IMR-90 (cell line): Measurements from ENCODE around the gene MSH2. TPM values are rescaled to one million over a fixed set of nuclear protein-coding genes. Genes with fewer than 3 reads are reported as not detected.

Source experiments
- ATAC-seq: fragments of 200-7000 bp; cut with Tn5 transposase; 2 replicates; pipeline ENCODE4 v1.9.1; 2020; ENCODE audit warnings: low read depth, mild to moderate bottlenecking, moderate library complexity
- BruUV-seq: library from RNA; stranded (reverse); fragments of 400-500 nt; replicated peaks from 2 replicates; lab custom pipeline; 2021; lab: Mats Ljungman, UMichigan
- CTCF ChIA-PET: fragments of 300-600 bp; formaldehyde crosslinking; extraction: SDS; loops from one replicate; lab custom pipeline; 2021; ENCODE audit warnings: antibody characterized with exemption; lab: Yijun Ruan, JAX
- POLR2A ChIA-PET: fragments of 300-600 bp; sonication (Branson Sonifier 250); formaldehyde crosslinking; loops from one replicate; lab custom pipeline; 2022; ENCODE audit warnings: antibody characterized with exemption; ENCODE audit not compliant: unreplicated experiment; lab: Charles Lee
- DNase-seq: peaks from one replicate; pipeline ENCODE4 v3.0.0; 2013
- H2AFZ ChIP-seq: replicated peaks from 2 replicates; pipeline ENCODE3; 2013; ENCODE audit warnings: low read length, mild to moderate bottlenecking; ENCODE audit not compliant: poor library complexity
- H2AK5ac ChIP-seq: 2 replicates; pipeline ENCODE4 v1.6.1; 2013; ENCODE audit warnings: low read depth, low read length, inconsistent platforms
- H2AK9ac ChIP-seq: replicated peaks from 2 replicates; pipeline ENCODE3; 2013; ENCODE audit warnings: mild to moderate bottlenecking, low read depth, low read length, moderate library complexity; ENCODE audit not compliant: poor library complexity
- H2BK120ac ChIP-seq: 2 replicates; pipeline ENCODE4 v1.6.1; 2013; ENCODE audit warnings: low read depth, low read length, inconsistent platforms
- H2BK15ac ChIP-seq: 3 replicates; pipeline ENCODE4 v1.6.1; 2013; ENCODE audit warnings: low read depth, low read length, inconsistent platforms
- H2BK20ac ChIP-seq: 2 replicates; pipeline ENCODE4 v1.6.1; 2013; ENCODE audit warnings: low read depth, mild to moderate bottlenecking, inconsistent platforms, low read length, moderate library complexity
- H2BK5ac ChIP-seq: 2 replicates; pipeline ENCODE4 v1.6.1; 2013; ENCODE audit warnings: mild to moderate bottlenecking, low read depth, low read length, inconsistent platforms; ENCODE audit not compliant: poor library complexity, severe bottlenecking
- H3K14ac ChIP-seq: replicated peaks from 2 replicates; pipeline ENCODE4 v1.6.1; 2013; ENCODE audit warnings: low read depth, low read length, inconsistent platforms
- H3K18ac ChIP-seq: 2 replicates; pipeline ENCODE4 v1.6.1; 2013; ENCODE audit warnings: low read depth, low read length, control low read depth
- H3K23ac ChIP-seq: 2 replicates; pipeline ENCODE4 v1.6.1; 2013; ENCODE audit warnings: low read depth, low read length, inconsistent platforms
- H3K27ac ChIP-seq: 2 replicates; pipeline ENCODE4 v1.5.1; 2013; ENCODE audit warnings: mild to moderate bottlenecking, control low read depth, low read length; ENCODE audit not compliant: insufficient read depth
- H3K27me3 ChIP-seq: 2 replicates; pipeline ENCODE4 v1.6.1; 2013; ENCODE audit warnings: low read length; ENCODE audit not compliant: control insufficient read depth, insufficient read depth
- H3K36me3 ChIP-seq: 2 replicates; pipeline ENCODE4 v1.6.1; 2013; ENCODE audit warnings: low read length, mixed read lengths; ENCODE audit not compliant: control insufficient read depth, insufficient read depth
- H3K4ac ChIP-seq: 2 replicates; pipeline ENCODE4 v1.6.1; 2013; ENCODE audit warnings: low read depth, low read length, inconsistent platforms
- H3K4me1 ChIP-seq: 2 replicates; pipeline ENCODE4 v1.6.1; 2013; ENCODE audit warnings: low read length, mixed read lengths; ENCODE audit not compliant: control insufficient read depth, insufficient read depth
- H3K4me2 ChIP-seq: 2 replicates; pipeline ENCODE4 v1.6.1; 2013; ENCODE audit warnings: low read depth, mild to moderate bottlenecking, control low read depth, low read length, moderate library complexity
- H3K4me3 ChIP-seq: 2 replicates; pipeline ENCODE4 v1.5.1; 2013; ENCODE audit warnings: low read depth, mild to moderate bottlenecking, control low read depth, low read length, moderate library complexity; ENCODE audit not compliant: insufficient read depth
- H3K56ac ChIP-seq: 2 replicates; pipeline ENCODE4 v1.6.1; 2013; ENCODE audit warnings: low read length, inconsistent platforms; ENCODE audit not compliant: insufficient read depth; ENCODE audit errors: extremely low read depth
- H3K79me1 ChIP-seq, 2 experiments: 2 replicates each; pipeline ENCODE4 v1.6.1; 2013; ENCODE audit warnings: low read length in 2 of 2, inconsistent platforms in 1 of 2, low read depth in 1 of 2
- H3K9ac ChIP-seq: 2 replicates; pipeline ENCODE4 v1.6.1; 2013; ENCODE audit warnings: low read depth, low read length, control low read depth
- H3K9me1 ChIP-seq: 2 replicates; pipeline ENCODE4 v1.6.1; 2013; ENCODE audit warnings: low read length, inconsistent platforms; ENCODE audit not compliant: insufficient read depth
- H3K9me3 ChIP-seq: 2 replicates; pipeline ENCODE4 v1.6.1; 2013; ENCODE audit warnings: low read length; ENCODE audit not compliant: control insufficient read depth, insufficient read depth
- H4K20me1 ChIP-seq: 2 replicates; pipeline ENCODE4 v1.6.1; 2013; ENCODE audit warnings: low read length, inconsistent platforms; ENCODE audit not compliant: insufficient read depth
- H4K5ac ChIP-seq: 2 replicates; pipeline ENCODE4 v1.6.1; 2013; ENCODE audit warnings: mild to moderate bottlenecking, low read depth, low read length, control low read depth
- H4K8ac ChIP-seq, 2 experiments: 2 replicates each; pipeline ENCODE4 v1.6.1; 2013; ENCODE audit warnings: low read depth in 2 of 2, low read length in 2 of 2, control low read depth in 1 of 2, inconsistent platforms in 1 of 2
- H4K91ac ChIP-seq: 2 replicates; pipeline ENCODE4 v1.6.1; 2013; ENCODE audit warnings: low read depth, low read length, inconsistent platforms; ENCODE audit not compliant: insufficient read depth
- BHLHE40 ChIP-seq: fragments of 150-350 bp; IDR thresholded peaks from 2 replicates; pipeline ENCODE4 v1.6.1; 2016; ENCODE audit warnings: mild to moderate bottlenecking, low read depth, low read length
- MXI1 ChIP-seq: IDR thresholded peaks from 2 replicates; pipeline ENCODE4 v1.6.1; 2012; ENCODE audit warnings: low read depth, mild to moderate bottlenecking, low read length, moderate library complexity, borderline replicate concordance
- RAD21 ChIP-seq: IDR thresholded peaks from 2 replicates; pipeline ENCODE4 v1.6.1; 2012; ENCODE audit warnings: low read length, improper control_type of control experiment
- RCOR1 ChIP-seq: IDR thresholded peaks from 2 replicates; pipeline ENCODE4 v1.6.1; 2012; ENCODE audit warnings: mild to moderate bottlenecking, low read length, improper control_type of control experiment; ENCODE audit not compliant: insufficient replicate concordance
- WGBS, 2 experiments: methylation state at CpG; one replicate each; pipeline versions ENCODE4 v1.1.5 to v1.1.7; 2013; ENCODE audit warnings: missing lambda C conversion rate in 2 of 2; ENCODE audit not compliant: insufficient read length in 1 of 2; ENCODE audit errors: extremely low coverage in 2 of 2; 5-methylcytosine and 5-hydroxymethylcytosine counted together
- dilution Hi-C: fragments of 300-500 bp; cut with HindIII; formaldehyde crosslinking; loops from one replicate; pipeline ENCODE4 v1.14.3; 2018; ENCODE audit warnings: low sequenced_read_pairs; ENCODE audit not compliant: unreplicated experiment
- in situ Hi-C: fragments of 300-500 bp; cut with MboI; formaldehyde crosslinking; loops from 3 replicates; pipeline ENCODE4 v1.14.3; 2019; ENCODE audit warnings: low sequenced_read_pairs, inconsistent platforms, mixed read lengths
- intact Hi-C: fragments of 100-400 bp; cut with micrococcal nuclease; formaldehyde crosslinking; loops from 2 replicates; pipeline ENCODE4 v1.10.0; 2022
- polyA plus RNA-seq, 3 experiments: library from polyadenylated mRNA; depleted of rRNA; stranded (reverse); fragments of >200 nt; gene quantifications; 2 replicates each; pipeline ENCODE4 v1.2.3, GENCODE V29; 2012; ENCODE audit warnings: low replicate concordance in 1 of 3
- total RNA-seq: library from RNA; depleted of rRNA; stranded (reverse); fragments of >200 nt; gene quantifications from 2 replicates; pipeline ENCODE4 v1.2.3, GENCODE V29; 2012
- TF ChIP-seq, protein P1 (sequence below): fragments of 150-350 bp; IDR thresholded peaks from 2 replicates; pipeline ENCODE4 v1.6.1; 2016; ENCODE audit warnings: low read depth, mild to moderate bottlenecking, low read length, moderate library complexity, borderline replicate concordance

MSH2 gene
- total and polyA plus RNA-seq, 2 of the 4 experiments (the other 2 are of a cell fraction) = 13.8 to 22.6 TPM

DNA sequence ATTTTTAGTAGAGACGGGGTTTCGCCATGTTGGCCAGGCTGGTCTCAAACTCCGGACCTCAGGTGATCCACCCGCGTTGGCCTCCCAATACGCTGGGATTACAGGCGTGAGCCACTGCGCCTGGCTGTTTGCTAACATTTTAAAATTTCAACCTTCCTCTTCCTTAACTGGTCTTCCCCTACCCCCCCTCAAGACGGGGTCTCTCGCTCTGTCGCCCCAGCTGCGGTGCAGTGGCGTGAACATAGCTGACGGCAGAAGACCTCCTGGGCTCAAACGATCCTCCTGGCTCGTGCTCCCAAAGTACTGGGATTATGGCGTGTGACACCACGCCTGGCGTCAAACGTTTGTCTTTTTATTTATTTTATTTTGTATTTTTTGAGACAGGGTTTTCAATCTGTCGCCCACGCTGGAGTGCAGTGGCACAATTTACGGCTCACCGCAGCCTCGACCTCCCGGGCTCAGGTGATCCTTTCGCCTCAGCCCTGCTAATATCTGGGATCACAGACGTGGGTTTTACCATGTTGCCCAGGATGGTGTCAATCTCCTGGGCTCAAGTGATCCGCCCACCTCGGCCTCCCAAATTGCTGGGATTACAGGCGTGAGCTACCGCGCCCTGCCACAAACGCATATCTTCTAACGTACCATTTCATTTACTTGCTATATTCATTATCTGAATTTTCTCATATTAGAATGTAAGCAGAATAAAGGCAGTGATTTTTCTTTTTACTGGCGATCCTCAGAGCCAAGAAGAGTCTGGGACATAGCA, 984 bp upstream of the MSH2 start (continued):
- no peak for TF ChIP-seq RAD21
- TF ChIP-seq BHLHE40 = no peak

DNA sequence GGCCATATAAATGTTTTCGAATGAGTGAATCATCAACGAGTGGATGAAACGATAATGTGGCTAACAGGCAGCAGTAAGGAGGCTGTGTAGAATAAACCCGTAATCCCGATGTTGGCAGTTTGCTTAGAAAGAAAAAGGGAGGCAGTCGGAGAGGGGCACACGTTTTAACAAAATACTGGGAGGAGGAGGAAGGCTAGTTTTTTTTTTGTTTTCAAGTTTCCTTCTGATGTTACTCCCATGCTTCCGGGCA, 476 bp upstream of the MSH2 start:
- dilution Hi-C loops (no loop called here), intact Hi-C loops (no loop called here), in situ Hi-C loops (no loop called here)
- no peaks in the 10 kb centered on the region for H3K9me3 ChIP-seq
- peak overlapping the region; percentile 77 for H3K4ac ChIP-seq
- peak overlapping the region; percentile 84 for H3K4me2 ChIP-seq
- peaks cover 9 to 24% of the 10 kb centered on the region in 2 experiments; a peak in 3 of 4 replicates for H3K79me1 ChIP-seq
- TF ChIP-seq MXI1 = no peak
- TF ChIP-seq, protein P1, sequence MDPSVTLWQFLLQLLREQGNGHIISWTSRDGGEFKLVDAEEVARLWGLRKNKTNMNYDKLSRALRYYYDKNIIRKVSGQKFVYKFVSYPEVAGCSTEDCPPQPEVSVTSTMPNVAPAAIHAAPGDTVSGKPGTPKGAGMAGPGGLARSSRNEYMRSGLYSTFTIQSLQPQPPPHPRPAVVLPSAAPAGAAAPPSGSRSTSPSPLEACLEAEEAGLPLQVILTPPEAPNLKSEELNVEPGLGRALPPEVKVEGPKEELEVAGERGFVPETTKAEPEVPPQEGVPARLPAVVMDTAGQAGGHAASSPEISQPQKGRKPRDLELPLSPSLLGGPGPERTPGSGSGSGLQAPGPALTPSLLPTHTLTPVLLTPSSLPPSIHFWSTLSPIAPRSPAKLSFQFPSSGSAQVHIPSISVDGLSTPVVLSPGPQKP = no peak
- no peak for TF ChIP-seq RCOR1
- no peak overlapping the region for H3K18ac ChIP-seq
- H4K8ac ChIP-seq = peak overlapping the region; percentile 95 to 97
- no peak overlapping the region for H2BK5ac ChIP-seq
- 0% methylated on average over 3 of the region's 8 CpGs; no CpG with 5 or more reads in 1 of the 2 experiments for WGBS, 2 experiments
- H3K23ac ChIP-seq = peak overlapping the region; percentile 65; the same call in 1 of the 2 replicates
- H3K36me3 ChIP-seq = no peaks in the 10 kb centered on the region
- H3K4me3 ChIP-seq = peak overlapping the region; percentile 68
- no peaks in the 10 kb centered on the region for H3K27me3 ChIP-seq
- no peak overlapping the region for H2BK120ac ChIP-seq
- H2AK5ac ChIP-seq = no peak overlapping the region
- CTCF ChIA-PET = interaction anchor here (1.2 to 1.9 kb wide), 2 partner anchors 14 to 67 kb away, joined by 3 to 11 read pairs; no protein-coding TSS in a partner anchor
- H3K4me1 ChIP-seq = no peaks in the 10 kb centered on the region; the same call in 1 of the 2 replicates
- peak overlapping the region; percentile 73 for H3K9ac ChIP-seq
- peak overlapping the region; percentile 31 for H3K27ac ChIP-seq
- no peak overlapping the region for H2BK15ac ChIP-seq
- peak overlapping the region; percentile 36 for H4K5ac ChIP-seq
- ATAC-seq (peak; percentile 21; the same call in 1 of the 2 replicates), DNase-seq (peak; percentile 45)
- no TSS peak for BruUV-seq
- peak overlapping the region; percentile 77 for H3K14ac ChIP-seq
- H3K56ac ChIP-seq = peak overlapping the region; percentile 88
- POLR2A ChIA-PET = no interaction called here
- H4K91ac ChIP-seq = no peak overlapping the region
- peak overlapping the region; percentile 63 for H2AK9ac ChIP-seq
- H2AFZ ChIP-seq = peak overlapping the region; percentile 98
- peaks cover 7% of the 10 kb centered on the region for H3K9me1 ChIP-seq
- H4K20me1 ChIP-seq = peaks cover 4% of the 10 kb centered on the region; the same call in 1 of the 2 replicates
- H2BK20ac ChIP-seq = no peak overlapping the region
